ENCODE results near the gene GSDME. TPM values are rescaled to one million over a fixed set of nuclear protein-coding genes. Genes with fewer than 3 reads are reported as not detected.

Gene GSDME
- total and polyA plus RNA-seq, 3 experiments from 2014 or later: 0.26 to 3.9 (median 3.7) TPM

DNA sequence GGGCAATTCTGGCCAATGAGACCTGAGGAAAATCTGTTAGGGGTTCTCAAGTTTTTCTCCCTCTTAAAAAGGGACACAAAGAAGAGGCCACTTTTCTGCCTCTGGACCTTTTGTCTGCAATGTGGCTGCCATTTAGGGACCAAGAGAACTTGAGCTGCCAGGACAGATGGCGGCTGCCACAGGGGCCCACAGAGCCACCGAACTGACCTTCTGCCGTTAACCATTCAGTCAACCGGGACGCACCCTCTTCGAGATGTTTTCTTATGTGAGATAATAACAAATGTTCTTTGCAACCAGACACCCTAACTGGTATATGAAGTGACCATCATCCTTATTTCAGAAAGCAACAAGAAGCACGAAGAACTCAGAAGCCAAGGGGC lies 29.2 kb downstream of the GSDME start:
- Mint-ChIP-seq H3K4me3 (no peak overlapping the region), H3K36me3 (peaks cover 0 to 5% (median 0%) of the 10 kb centered on the region in 3 donors), H3K4me1 (peaks cover 4 to 21% (median 19%) of the 10 kb centered on the region in 3 donors), H3K9me3 (no peaks in the 10 kb centered on the region), H3K27ac (no peak overlapping the region), H3K27me3 (peaks cover 5 to 57% of the 10 kb centered on the region in 2 donors)
- no peak for DNase-seq
- no peaks in the 10 kb centered on the region for H3K36me3 ChIP-seq (ENCODE audit: insufficient read depth, low read length)
- H3K9me3 ChIP-seq (ENCODE audit: low read length): no peaks in the 10 kb centered on the region
- ChIA-PET CTCF (no interaction called here), POLR2A (no interaction called here)
- H3K27me3 ChIP-seq (ENCODE audit: insufficient read depth, low read length, poor library complexity, severe bottlenecking): no peaks in the 10 kb centered on the region
- H3K4me1 ChIP-seq (ENCODE audit: insufficient read depth, low read length): peaks cover 16% of the 10 kb centered on the region
- H3K27ac ChIP-seq (ENCODE audit: low read depth, low read length): no peak overlapping the region
- no peak overlapping the region for H3K4me3 ChIP-seq (ENCODE audit: low read length)

DNA sequence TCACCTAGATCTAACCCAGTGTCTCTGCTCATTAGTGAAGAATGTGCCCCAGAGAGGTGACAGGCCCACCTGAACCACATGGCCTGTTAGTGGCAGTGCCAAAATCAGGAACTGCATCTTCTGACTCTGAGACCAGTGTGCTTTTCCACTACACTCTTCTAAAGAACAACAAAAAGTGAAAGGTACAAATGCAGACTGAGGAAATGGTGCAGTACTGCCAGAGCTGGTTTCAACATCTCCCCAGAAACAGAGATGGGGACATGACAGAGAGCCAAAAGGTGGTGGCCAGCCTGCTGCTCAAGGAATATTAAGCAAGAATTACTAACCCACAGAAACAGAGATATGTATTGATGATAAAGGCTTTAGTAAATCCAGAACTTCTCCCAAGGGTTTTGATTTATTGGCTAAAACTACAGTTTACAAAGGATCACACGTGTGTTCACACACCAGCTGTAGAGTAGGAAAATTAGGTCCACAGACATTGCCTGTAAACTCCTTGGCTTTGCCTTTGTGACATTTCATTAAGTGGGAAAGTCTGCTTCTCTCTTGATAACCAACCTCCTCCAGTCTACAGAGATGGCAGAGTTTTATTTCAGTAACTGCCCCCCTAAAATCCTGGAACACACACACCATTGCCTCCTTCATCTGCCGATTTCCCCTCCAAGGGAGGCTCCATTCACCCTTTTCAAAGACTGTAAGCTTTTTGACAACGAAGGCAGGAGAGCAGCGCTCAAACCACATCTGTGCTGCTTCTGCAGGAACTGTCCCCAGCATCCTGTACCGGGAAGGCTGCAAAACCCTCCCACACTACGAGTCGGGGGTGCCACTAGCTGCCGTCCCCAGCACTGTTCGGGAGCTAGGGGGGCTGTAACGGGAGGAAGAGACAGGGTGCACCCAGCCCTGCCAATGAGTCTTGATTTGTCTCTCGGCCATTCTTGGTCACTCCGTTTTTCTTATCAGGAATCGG lies 29.8 kb downstream of the GSDME start:
- CTCF ChIA-PET: interaction anchor here (1.5 kb wide), 1 partner anchor 9 kb away, joined by 6 read pairs; no protein-coding TSS in a partner anchor
- H3K27me3 ChIP-seq (ENCODE audit: insufficient read depth, low read length, poor library complexity, severe bottlenecking): no peaks in the 10 kb centered on the region
- Mint-ChIP-seq H3K4me1 (peaks cover 4 to 21% (median 19%) of the 10 kb centered on the region in 3 donors), H3K9me3 (no peaks in the 10 kb centered on the region), H3K4me3 (no peak overlapping the region), H3K27ac (peak overlapping the region in 2 of 8 donors; percentile 23 to 58), H3K36me3 (peaks cover 0 to 5% (median 0%) of the 10 kb centered on the region in 3 donors), H3K27me3 (peaks cover 4 to 56% of the 10 kb centered on the region in 2 donors)
- no peaks in the 10 kb centered on the region for H3K9me3 ChIP-seq (ENCODE audit: low read length)
- H3K36me3 ChIP-seq (ENCODE audit: insufficient read depth, low read length): no peaks in the 10 kb centered on the region
- POLR2A ChIA-PET: no interaction called here
- no peak overlapping the region for H3K4me3 ChIP-seq (ENCODE audit: low read length)
- no peak overlapping the region for H3K27ac ChIP-seq (ENCODE audit: low read depth, low read length)
- no peak for DNase-seq
- peaks cover 16% of the 10 kb centered on the region for H3K4me1 ChIP-seq (ENCODE audit: insufficient read depth, low read length)

DNA sequence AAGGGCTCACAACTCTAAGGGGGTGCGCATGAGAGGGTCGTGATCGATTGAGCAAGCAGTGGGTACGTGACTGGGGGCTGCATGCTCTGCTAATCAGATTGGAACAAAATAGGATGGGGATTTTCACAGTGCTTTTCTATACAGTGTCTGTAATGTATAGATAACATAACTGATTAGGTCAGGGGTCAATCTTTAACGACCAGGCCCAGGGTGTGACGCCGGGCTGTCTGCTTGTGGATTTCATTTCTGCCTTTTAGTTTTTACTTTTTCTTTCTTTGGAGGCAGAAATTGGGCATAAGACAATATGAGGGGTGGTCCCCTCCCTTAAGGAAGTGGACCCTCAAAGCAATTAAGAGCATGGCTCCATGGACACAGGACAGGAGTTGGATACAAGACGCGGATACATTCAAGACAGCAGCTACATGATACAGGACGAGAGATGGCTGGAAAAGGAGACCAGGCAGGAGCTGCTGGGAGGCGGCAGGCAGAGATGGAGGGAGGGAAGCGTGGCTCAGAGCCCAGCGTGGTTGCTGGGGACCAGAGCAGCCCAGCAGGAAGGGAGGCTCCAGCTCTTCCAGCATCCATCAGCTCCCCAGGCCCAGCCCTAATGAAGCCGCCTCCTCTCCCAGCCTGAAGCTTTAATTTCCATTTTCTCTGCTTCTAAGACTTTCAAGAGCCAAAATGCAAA lies 31.6 kb downstream of the GSDME start:
- Mint-ChIP-seq H3K27me3 (peaks cover 3 to 52% of the 10 kb centered on the region in 2 donors), H3K4me1 (peaks cover 4 to 21% (median 19%) of the 10 kb centered on the region in 3 donors), H3K36me3 (peaks cover 0 to 5% (median 0%) of the 10 kb centered on the region in 3 donors), H3K9me3 (no peaks in the 10 kb centered on the region), H3K4me3 (no peak overlapping the region), H3K27ac (no peak overlapping the region)
- ChIA-PET POLR2A (no interaction called here), CTCF (interaction anchor here (1.5 kb wide), 1 partner anchor 11 kb away, joined by 6 read pairs; no protein-coding TSS in a partner anchor)
- H3K9me3 ChIP-seq (ENCODE audit: low read length): no peaks in the 10 kb centered on the region
- H3K4me3 ChIP-seq (ENCODE audit: low read length): no peak overlapping the region
- peaks cover 16% of the 10 kb centered on the region for H3K4me1 ChIP-seq (ENCODE audit: insufficient read depth, low read length)
- DNase-seq: no peak
- no peak overlapping the region for H3K27ac ChIP-seq (ENCODE audit: low read depth, low read length)
- H3K36me3 ChIP-seq (ENCODE audit: insufficient read depth, low read length): no peaks in the 10 kb centered on the region
- no peaks in the 10 kb centered on the region for H3K27me3 ChIP-seq (ENCODE audit: insufficient read depth, low read length, poor library complexity, severe bottlenecking)

DNA sequence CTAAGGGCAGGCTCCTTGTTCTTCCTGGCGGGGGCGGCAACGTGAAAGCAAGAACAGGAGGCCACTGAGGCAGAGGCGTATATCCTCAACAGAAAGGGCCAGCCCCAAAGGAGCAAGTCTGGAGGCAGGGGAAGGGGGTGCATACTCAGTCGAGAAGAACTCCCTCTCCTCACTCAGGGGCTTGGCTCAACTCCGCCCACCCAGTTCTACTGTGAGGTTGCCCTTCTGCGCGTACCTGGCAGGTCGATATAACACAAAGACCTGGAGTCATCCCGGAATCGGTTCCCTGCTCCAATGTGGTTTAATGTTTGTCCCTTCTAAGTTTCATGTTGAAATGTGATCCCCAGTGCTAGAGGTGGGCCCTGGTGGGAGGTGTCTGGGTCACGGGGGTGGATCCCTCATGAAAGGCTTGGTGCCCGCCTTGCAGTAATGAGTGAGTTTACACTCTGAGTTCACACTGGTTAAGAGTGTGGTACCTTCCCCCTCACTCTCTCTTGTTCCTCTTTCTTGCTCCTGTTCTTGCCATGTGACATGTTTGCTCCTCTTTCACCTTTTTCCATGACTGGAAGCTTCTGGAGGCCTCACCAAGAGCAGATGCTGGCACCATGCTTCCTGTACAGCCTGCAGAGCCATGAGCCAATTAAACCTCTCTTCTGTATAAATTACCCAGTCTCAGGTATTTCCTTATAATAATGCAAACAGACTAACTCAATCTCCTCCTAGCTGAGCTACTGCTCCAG lies 32.6 kb downstream of the GSDME start:
- Histone ChIP-seq H3K27me3 (ENCODE audit: insufficient read depth, low read length, poor library complexity, severe bottlenecking) (no peaks in the 10 kb centered on the region), H3K4me3 (ENCODE audit: low read length) (no peak overlapping the region), H3K36me3 (ENCODE audit: insufficient read depth, low read length) (no peaks in the 10 kb centered on the region), H3K27ac (ENCODE audit: low read depth, low read length) (no peak overlapping the region), H3K4me1 (ENCODE audit: insufficient read depth, low read length) (peaks cover 16% of the 10 kb centered on the region), H3K9me3 (ENCODE audit: low read length) (no peaks in the 10 kb centered on the region)
- peaks cover 3 to 46% of the 10 kb centered on the region in 2 donors for H3K27me3 Mint-ChIP-seq
- ChIA-PET POLR2A (no interaction called here), CTCF (no interaction called here)
- H3K9me3 Mint-ChIP-seq: no peaks in the 10 kb centered on the region
- no peak overlapping the region for H3K4me3 Mint-ChIP-seq
- peak overlapping the region in 1 of 8 donors; percentile 31 for H3K27ac Mint-ChIP-seq
- H3K4me1 Mint-ChIP-seq: peaks cover 4 to 21% (median 19%) of the 10 kb centered on the region in 3 donors
- DNase-seq: no peak
- H3K36me3 Mint-ChIP-seq: peaks cover 0 to 5% (median 0%) of the 10 kb centered on the region in 3 donors

DNA sequence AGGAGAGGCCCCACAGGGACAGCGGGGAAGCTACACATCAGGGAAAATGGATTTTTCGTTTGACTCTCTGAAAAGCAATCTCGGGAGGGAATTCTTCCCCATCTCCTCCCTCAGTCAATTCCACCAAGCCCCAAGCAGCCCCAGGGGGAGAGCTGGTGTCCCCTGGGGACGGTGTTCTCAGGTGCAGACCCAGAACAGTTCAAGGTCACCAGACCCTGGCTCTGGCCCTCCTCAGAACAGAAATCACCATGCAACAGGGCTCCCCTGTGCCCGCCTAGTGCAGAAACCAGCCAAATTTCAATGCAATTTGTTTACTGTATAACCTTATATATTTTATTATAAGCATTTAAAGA lies 34.1 kb downstream of the GSDME start:
- no peak for DNase-seq
- H3K4me1 ChIP-seq (ENCODE audit: insufficient read depth, low read length): peaks cover 7% of the 10 kb centered on the region
- no peak overlapping the region for H3K27ac ChIP-seq (ENCODE audit: low read depth, low read length)
- no peaks in the 10 kb centered on the region for H3K9me3 ChIP-seq (ENCODE audit: low read length)
- ChIA-PET CTCF (interaction anchor here (1.0 kb wide), 1 partner anchor 17 kb away, joined by 3 read pairs; no protein-coding TSS in a partner anchor), POLR2A (no interaction called here)
- no peaks in the 10 kb centered on the region for H3K27me3 ChIP-seq (ENCODE audit: insufficient read depth, low read length, poor library complexity, severe bottlenecking)
- Mint-ChIP-seq H3K4me1 (peaks cover 0 to 12% (median 9%) of the 10 kb centered on the region in 3 donors), H3K27me3 (peaks cover 6 to 32% of the 10 kb centered on the region in 2 donors), H3K4me3 (no peak overlapping the region), H3K9me3 (no peaks in the 10 kb centered on the region), H3K27ac (peak overlapping the region in 2 of 8 donors; percentile 19 to 41), H3K36me3 (peaks cover 0 to 5% (median 0%) of the 10 kb centered on the region in 3 donors)
- no peaks in the 10 kb centered on the region for H3K36me3 ChIP-seq (ENCODE audit: insufficient read depth, low read length)
- H3K4me3 ChIP-seq (ENCODE audit: low read length): no peak overlapping the region

DNA sequence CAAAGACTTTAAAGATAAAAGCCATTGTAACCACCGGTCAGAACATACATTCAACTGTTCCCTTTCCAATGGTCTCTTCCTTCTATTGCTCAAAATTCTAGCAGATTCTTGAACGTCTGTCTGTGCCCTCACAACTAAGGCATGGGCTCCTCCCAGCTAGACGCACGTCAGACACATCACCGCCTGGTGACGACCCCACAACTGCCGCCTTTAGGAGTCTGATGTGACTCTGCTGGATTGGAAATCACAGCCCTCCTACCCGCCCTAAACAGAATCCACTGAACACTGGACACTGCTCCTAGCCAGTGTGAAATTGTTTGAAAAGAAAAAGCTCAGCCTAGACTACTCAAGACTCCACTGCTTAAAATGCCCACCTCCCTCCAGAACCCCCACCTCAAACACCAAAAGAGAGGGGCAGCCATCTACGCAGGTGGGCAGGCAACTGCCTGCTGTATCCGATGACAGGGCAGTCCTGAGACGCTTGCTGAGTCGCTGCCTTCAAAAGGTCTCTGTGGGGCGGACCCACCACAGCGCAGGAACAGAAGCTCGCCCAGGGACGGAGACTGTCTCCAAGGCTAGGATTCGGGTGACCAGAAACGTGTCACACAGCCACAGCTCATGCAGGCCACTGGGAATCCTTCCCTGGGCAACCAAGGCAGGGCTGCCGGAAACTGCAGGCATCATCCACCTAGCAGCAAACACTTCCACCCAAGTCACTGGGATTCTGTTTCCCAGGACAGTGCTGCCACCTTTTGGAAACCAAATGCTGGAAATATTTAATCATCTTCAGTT lies 34.7 kb downstream of the GSDME start:
- H3K27ac ChIP-seq (ENCODE audit: low read depth, low read length): no peak overlapping the region
- H3K4me1 ChIP-seq (ENCODE audit: insufficient read depth, low read length): peaks cover 2% of the 10 kb centered on the region
- H3K36me3 Mint-ChIP-seq: peaks cover 0 to 5% (median 0%) of the 10 kb centered on the region in 3 donors
- ChIA-PET POLR2A (no interaction called here), CTCF (interaction anchor here (1.0 kb wide), 1 partner anchor 17 kb away, joined by 3 read pairs; no protein-coding TSS in a partner anchor)
- no peaks in the 10 kb centered on the region for H3K36me3 ChIP-seq (ENCODE audit: insufficient read depth, low read length)
- peak overlapping the region in 1 of 8 donors; percentile 19 for H3K27ac Mint-ChIP-seq
- peaks cover 0 to 6% (median 6%) of the 10 kb centered on the region in 3 donors for H3K4me1 Mint-ChIP-seq
- no peaks in the 10 kb centered on the region for H3K27me3 ChIP-seq (ENCODE audit: insufficient read depth, low read length, poor library complexity, severe bottlenecking)
- no peaks in the 10 kb centered on the region for H3K9me3 ChIP-seq (ENCODE audit: low read length)
- DNase-seq: no peak
- peaks cover 6 to 28% of the 10 kb centered on the region in 2 donors for H3K27me3 Mint-ChIP-seq
- no peak overlapping the region for H3K4me3 ChIP-seq (ENCODE audit: low read length)
- H3K4me3 Mint-ChIP-seq: no peak overlapping the region
- H3K9me3 Mint-ChIP-seq: no peaks in the 10 kb centered on the region

DNA sequence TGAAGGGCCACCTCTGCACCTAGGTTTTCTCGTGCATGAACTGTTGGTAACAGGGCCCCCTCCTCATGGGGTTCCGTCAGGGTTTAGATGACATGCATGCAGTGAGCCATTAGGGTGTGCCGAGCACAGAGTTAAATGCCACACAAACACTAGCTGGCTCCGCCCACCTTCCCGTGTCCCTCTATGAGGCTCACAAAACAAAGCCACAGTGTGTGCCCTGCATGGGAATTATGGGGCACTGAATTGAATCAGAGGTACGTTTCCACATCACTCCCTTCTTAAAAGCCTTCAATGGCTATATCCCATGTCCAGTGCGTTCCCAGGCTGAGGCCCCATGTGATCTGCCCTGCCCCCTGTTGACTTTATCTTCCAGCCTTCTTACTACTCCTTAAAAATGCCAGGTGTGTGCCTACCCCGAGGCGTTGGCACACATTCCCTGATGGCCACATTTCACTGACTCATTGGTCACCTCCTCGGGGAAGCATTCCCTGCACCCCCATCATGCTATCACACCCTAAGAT lies 35.7 kb downstream of the GSDME start:
- Mint-ChIP-seq H3K4me3 (no peak overlapping the region), H3K27me3 (peaks cover 6 to 30% of the 10 kb centered on the region in 2 donors), H3K27ac (no peak overlapping the region), H3K4me1 (no peaks in the 10 kb centered on the region), H3K36me3 (peaks cover 0 to 5% (median 0%) of the 10 kb centered on the region in 3 donors), H3K9me3 (no peaks in the 10 kb centered on the region)
- DNase-seq: no peak
- H3K27me3 ChIP-seq (ENCODE audit: insufficient read depth, low read length, poor library complexity, severe bottlenecking): no peaks in the 10 kb centered on the region
- ChIA-PET CTCF (no interaction called here), POLR2A (no interaction called here)
- no peaks in the 10 kb centered on the region for H3K9me3 ChIP-seq (ENCODE audit: low read length)
- no peak overlapping the region for H3K4me3 ChIP-seq (ENCODE audit: low read length)
- H3K4me1 ChIP-seq (ENCODE audit: insufficient read depth, low read length): no peaks in the 10 kb centered on the region
- no peaks in the 10 kb centered on the region for H3K36me3 ChIP-seq (ENCODE audit: insufficient read depth, low read length)
- H3K27ac ChIP-seq (ENCODE audit: low read depth, low read length): no peak overlapping the region
